Measurements from ENCODE around the gene LASP1. TPM values are rescaled to one million over a fixed set of nuclear protein-coding genes. Genes with fewer than 3 reads are reported as not detected.

The LASP1 gene
- total RNA-seq, 1 experiment from 2014 or later: 78.3 TPM

DNA sequence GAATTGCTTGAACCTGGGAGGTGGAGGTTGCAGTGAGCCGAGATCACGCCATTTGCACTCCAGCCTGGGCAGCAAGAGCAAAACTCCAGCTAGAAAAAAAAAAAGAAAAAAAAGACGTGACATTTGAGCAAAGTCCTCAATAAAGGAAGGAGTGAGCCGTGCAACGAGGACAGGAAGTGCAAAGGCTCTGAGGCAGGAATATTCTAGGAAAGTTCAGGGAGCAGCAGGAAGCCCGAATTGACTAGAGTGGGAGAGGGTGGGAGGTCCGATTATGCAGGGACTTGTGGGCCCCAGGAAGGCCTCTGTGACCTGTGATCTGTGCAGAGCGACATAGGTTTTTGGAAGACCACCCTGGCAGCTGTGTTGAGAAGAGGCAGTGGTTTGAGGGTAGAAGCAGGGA lies 46.9 kb downstream of the LASP1 start:
- no peak overlapping the region for H3K27ac ChIP-seq (ENCODE audit: low read depth, low read length, poor library complexity, severe bottlenecking)
- intact Hi-C loops (cut with micrococcal nuclease; ENCODE audit: unreplicated experiment): no loop called here
- H3K9me3 ChIP-seq (ENCODE audit: low read depth, low read length, poor library complexity, severe bottlenecking): no peaks in the 10 kb centered on the region
- H3K4me1 ChIP-seq (ENCODE audit: insufficient read depth, low read length, poor library complexity, severe bottlenecking): no peaks in the 10 kb centered on the region
- ChIA-PET CTCF (no interaction called here), POLR2A (ENCODE audit: low non-redundant PET) (interaction anchor here (0.6 kb wide), 1 partner anchor 31 kb away, joined by 3 read pairs; no protein-coding TSS in a partner anchor)
- H3K4me3 ChIP-seq (ENCODE audit: low read depth, low read length, poor library complexity, severe bottlenecking): no peak overlapping the region
- no TSS peak for BruUV-seq (replicated peaks)
- TF ChIP-seq, protein P1, sequence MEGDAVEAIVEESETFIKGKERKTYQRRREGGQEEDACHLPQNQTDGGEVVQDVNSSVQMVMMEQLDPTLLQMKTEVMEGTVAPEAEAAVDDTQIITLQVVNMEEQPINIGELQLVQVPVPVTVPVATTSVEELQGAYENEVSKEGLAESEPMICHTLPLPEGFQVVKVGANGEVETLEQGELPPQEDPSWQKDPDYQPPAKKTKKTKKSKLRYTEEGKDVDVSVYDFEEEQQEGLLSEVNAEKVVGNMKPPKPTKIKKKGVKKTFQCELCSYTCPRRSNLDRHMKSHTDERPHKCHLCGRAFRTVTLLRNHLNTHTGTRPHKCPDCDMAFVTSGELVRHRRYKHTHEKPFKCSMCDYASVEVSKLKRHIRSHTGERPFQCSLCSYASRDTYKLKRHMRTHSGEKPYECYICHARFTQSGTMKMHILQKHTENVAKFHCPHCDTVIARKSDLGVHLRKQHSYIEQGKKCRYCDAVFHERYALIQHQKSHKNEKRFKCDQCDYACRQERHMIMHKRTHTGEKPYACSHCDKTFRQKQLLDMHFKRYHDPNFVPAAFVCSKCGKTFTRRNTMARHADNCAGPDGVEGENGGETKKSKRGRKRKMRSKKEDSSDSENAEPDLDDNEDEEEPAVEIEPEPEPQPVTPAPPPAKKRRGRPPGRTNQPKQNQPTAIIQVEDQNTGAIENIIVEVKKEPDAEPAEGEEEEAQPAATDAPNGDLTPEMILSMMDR (conservative IDR thresholded peaks at IDR 0.05; ENCODE audit: low read depth, low read length): no peak
- no peak for TF ChIP-seq EZH2 (IDR thresholded peaks at IDR 0.05; ENCODE audit: borderline replicate concordance, low read depth, low read length, poor library complexity, severe bottlenecking)
- DNase-seq (ENCODE audit: low spot score): no peak
- no peaks in the 10 kb centered on the region for H3K27me3 ChIP-seq (replicated peaks; ENCODE audit: insufficient read depth, low read depth, low read length, poor library complexity)
- no peaks in the 10 kb centered on the region for H3K36me3 ChIP-seq (ENCODE audit: insufficient read depth, low read length, poor library complexity, severe bottlenecking)

DNA sequence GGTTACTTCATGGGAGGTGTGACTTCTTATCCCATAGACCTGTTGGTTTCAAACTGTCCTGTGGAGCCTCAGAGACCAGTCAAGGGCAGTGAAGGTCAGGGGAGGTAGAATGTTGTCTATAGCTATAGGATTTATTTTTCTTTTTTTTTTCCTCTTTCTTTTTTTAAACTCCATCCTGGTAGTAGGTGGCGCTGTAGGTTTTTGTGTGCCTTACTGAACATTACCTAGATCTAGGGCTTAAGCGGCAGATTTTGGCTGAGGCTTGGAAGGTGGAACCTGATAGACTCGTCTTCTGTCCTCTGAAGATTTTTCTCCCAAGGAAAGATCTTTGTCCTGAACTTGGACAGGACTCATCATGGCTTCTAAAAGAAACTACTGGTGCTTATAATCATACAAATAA lies 47.4 kb downstream of the LASP1 start:
- intact Hi-C loops (cut with micrococcal nuclease; ENCODE audit: unreplicated experiment): no loop called here
- H3K36me3 ChIP-seq (ENCODE audit: insufficient read depth, low read length, poor library complexity, severe bottlenecking): no peaks in the 10 kb centered on the region

DNA sequence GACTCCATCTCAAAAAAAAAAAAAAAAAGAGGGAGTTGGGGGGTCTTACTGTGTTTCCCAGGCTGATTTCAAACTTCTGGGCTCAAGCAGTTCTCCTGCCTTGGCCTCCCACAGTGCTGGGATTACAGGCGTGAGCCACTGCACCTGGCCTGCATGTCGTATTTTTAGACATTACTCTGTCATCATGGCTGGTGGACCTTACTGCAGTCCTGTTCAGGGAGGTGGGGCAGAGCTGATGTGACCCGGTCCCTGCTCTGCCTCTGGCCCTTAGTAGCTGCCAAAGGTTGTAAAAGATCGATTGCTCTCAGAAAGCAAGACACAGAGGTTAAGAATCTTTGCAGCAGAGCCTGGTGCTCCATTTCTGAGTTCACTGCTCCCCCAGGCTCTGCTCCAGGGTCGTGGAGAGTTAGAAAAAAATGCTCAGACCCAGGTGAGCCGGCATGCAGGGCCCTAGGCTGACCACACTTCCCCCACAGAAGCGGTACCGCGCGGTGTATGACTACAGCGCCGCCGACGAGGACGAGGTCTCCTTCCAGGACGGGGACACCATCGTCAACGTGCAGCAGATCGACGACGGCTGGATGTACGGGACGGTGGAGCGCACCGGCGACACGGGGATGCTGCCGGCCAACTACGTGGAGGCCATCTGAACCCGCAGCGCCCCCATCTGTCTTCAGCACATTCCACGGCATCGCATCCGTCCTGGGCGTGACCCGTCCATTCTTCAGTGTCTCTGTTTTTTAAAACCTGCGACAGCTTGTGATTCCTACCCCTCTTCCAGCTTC lies 48.5 kb downstream of the LASP1 start:
- Histone ChIP-seq H3K36me3 (ENCODE audit: insufficient read depth, low read length, poor library complexity, severe bottlenecking) (no peaks in the 10 kb centered on the region), H3K4me1 (ENCODE audit: insufficient read depth, low read length, poor library complexity, severe bottlenecking) (peaks cover 7% of the 10 kb centered on the region), H3K27me3 (replicated peaks; ENCODE audit: insufficient read depth, low read depth, low read length, poor library complexity) (no peaks in the 10 kb centered on the region), H3K9me3 (ENCODE audit: low read depth, low read length, poor library complexity, severe bottlenecking) (no peaks in the 10 kb centered on the region), H3K27ac (ENCODE audit: low read depth, low read length, poor library complexity, severe bottlenecking) (no peak overlapping the region), H3K4me3 (ENCODE audit: low read depth, low read length, poor library complexity, severe bottlenecking) (no peak overlapping the region)
- ChIA-PET POLR2A (ENCODE audit: low non-redundant PET) (no interaction called here), CTCF (no interaction called here)
- no peak for DNase-seq (ENCODE audit: low spot score)
- TF ChIP-seq EZH2 (IDR thresholded peaks at IDR 0.05; ENCODE audit: borderline replicate concordance, low read depth, low read length, poor library complexity, severe bottlenecking): no peak
- TF ChIP-seq, protein P1 (conservative IDR thresholded peaks at IDR 0.05; ENCODE audit: low read depth, low read length): no peak
- intact Hi-C loops (cut with micrococcal nuclease; ENCODE audit: unreplicated experiment): no loop called here
- no TSS peak for BruUV-seq (replicated peaks)

More for the DNA sequence above, 47.4 kb downstream of the LASP1 start:
- Histone ChIP-seq H3K4me1 (ENCODE audit: insufficient read depth, low read length, poor library complexity, severe bottlenecking) (no peaks in the 10 kb centered on the region), H3K27me3 (replicated peaks; ENCODE audit: insufficient read depth, low read depth, low read length, poor library complexity) (no peaks in the 10 kb centered on the region), H3K9me3 (ENCODE audit: low read depth, low read length, poor library complexity, severe bottlenecking) (no peaks in the 10 kb centered on the region), H3K4me3 (ENCODE audit: low read depth, low read length, poor library complexity, severe bottlenecking) (no peak overlapping the region), H3K27ac (ENCODE audit: low read depth, low read length, poor library complexity, severe bottlenecking) (no peak overlapping the region)
- CTCF ChIA-PET: no interaction called here
- POLR2A ChIA-PET (ENCODE audit: low non-redundant PET): interaction anchor here (0.6 kb wide), 1 partner anchor 31 kb away, joined by 3 read pairs; no protein-coding TSS in a partner anchor
- no TSS peak for BruUV-seq (replicated peaks)
- TF ChIP-seq EZH2 (IDR thresholded peaks at IDR 0.05; ENCODE audit: borderline replicate concordance, low read depth, low read length, poor library complexity, severe bottlenecking): no peak
- TF ChIP-seq, protein P1 (conservative IDR thresholded peaks at IDR 0.05; ENCODE audit: low read depth, low read length): no peak
- DNase-seq (ENCODE audit: low spot score): no peak
